HG03457 (cell line): Measurements from ENCODE around the gene CACNA1A.

Experiments
- ATAC-seq: cut with Tn5 transposase; IDR thresholded peaks from one replicate; pipeline ENCODE4 v1.9.1; 2021; ENCODE audit warnings: moderate number of reproducible peaks; ENCODE audit not compliant: unreplicated experiment

CACNA1A gene

GRCh38 chr19:13314761-13315160 is 191.5 kb downstream of the CACNA1A start:
- ATAC-seq: no peak

- ATAC-seq: no peak
Measured at GRCh38 chr19:13313875-13314274, 192.4 kb downstream of the CACNA1A start.

- no peak for ATAC-seq
Measured at GRCh38 chr19:13309864-13310263, 196.4 kb downstream of the CACNA1A start.

- ATAC-seq: no peak
Measured at GRCh38 chr19:13303381-13304129, 202.7 kb downstream of the CACNA1A start.

GRCh38 chr19:13302526-13303270 is 203.6 kb downstream of the CACNA1A start:
- ATAC-seq: no peak

GRCh38 chr19:13301627-13302334 is 204.5 kb downstream of the CACNA1A start:
- ATAC-seq: no peak

GRCh38 chr19:13300421-13301030 is 205.8 kb downstream of the CACNA1A start:
- no peak for ATAC-seq

- ATAC-seq: no peak
Measured at GRCh38 chr19:13299838-13300237, 206.4 kb downstream of the CACNA1A start.

GRCh38 chr19:13298565-13299481 is 207.5 kb downstream of the CACNA1A start:
- ATAC-seq: no peak

- no peak for ATAC-seq
Measured at GRCh38 chr19:13297023-13297422, 209.3 kb downstream of the CACNA1A start.

- ATAC-seq: no peak
Measured at GRCh38 chr19:13294812-13295567, 211.3 kb downstream of the CACNA1A start.

- no peak for ATAC-seq
Measured at GRCh38 chr19:13291913-13292312, 214.4 kb downstream of the CACNA1A start.

GRCh38 chr19:13290741-13291140 is 215.5 kb downstream of the CACNA1A start:
- ATAC-seq: no peak

GRCh38 chr19:13289295-13289694 is 217.0 kb downstream of the CACNA1A start:
- no peak for ATAC-seq

- ATAC-seq: no peak
Measured at GRCh38 chr19:13286195-13286985, 219.9 kb downstream of the CACNA1A start.

- ATAC-seq: no peak
Measured at GRCh38 chr19:13284929-13285928, 221.1 kb downstream of the CACNA1A start.

- ATAC-seq: no peak
Measured at GRCh38 chr19:13283871-13284270, 222.4 kb downstream of the CACNA1A start.
